NCI-H1417 (cell line): ENCODE results near the gene EZH2.
A peak's percentile ranks its signal among the peaks of the same experiment; 100 is the strongest.

Source experiments
- DNase-seq, 3 experiments: peaks; one replicate each; lab custom pipeline; 2025; lab: John Stamatoyannopoulos, UW

The EZH2 gene

GRCh38 chr7:148884049-148884298 lies at the start of gene EZH2:
Gene EZH2, minus strand, starts transcription at chr7:148884291. Its CDS starts 36,993 bp downstream, at chr7:148847298.
- DNase-seq: no peak

GRCh38 chr7:148931470-148931869 lies 47.4 kb upstream of the EZH2 start:
- DNase-seq: no peak

- DNase-seq: no peak
These were observed 46.2 kb upstream of the EZH2 start for GRCh38 chr7:148930335-148930734.

- DNase-seq: no peak
These were observed 45.1 kb upstream of the EZH2 start for GRCh38 chr7:148929176-148929575.

GRCh38 chr7:148927123-148928045 lies 43.3 kb upstream of the EZH2 start:
- no peak for DNase-seq

GRCh38 chr7:148925836-148926235 lies 41.7 kb upstream of the EZH2 start:
- no peak for DNase-seq

- DNase-seq: no peak
These were observed 39.9 kb upstream of the EZH2 start for GRCh38 chr7:148924011-148924410.

GRCh38 chr7:148921806-148922205 lies 37.7 kb upstream of the EZH2 start:
- DNase-seq: no peak

GRCh38 chr7:148921189-148921588 lies 37.1 kb upstream of the EZH2 start:
- DNase-seq: no peak

- DNase-seq: no peak
These were observed 35.8 kb upstream of the EZH2 start for GRCh38 chr7:148919859-148920258.

GRCh38 chr7:148918058-148918596 lies 34.0 kb upstream of the EZH2 start:
- no peak for DNase-seq

- no peak for DNase-seq
These were observed 32.1 kb upstream of the EZH2 start for GRCh38 chr7:148916186-148916585.

- no peak for DNase-seq
These were observed 31.1 kb upstream of the EZH2 start for GRCh38 chr7:148915211-148915610.

GRCh38 chr7:148914208-148914777 lies 30.2 kb upstream of the EZH2 start:
- DNase-seq: no peak

- no peak for DNase-seq
These were observed 28.9 kb upstream of the EZH2 start for GRCh38 chr7:148912758-148913541.

- DNase-seq: no peak
These were observed 28.1 kb upstream of the EZH2 start for GRCh38 chr7:148912151-148912550.

- DNase-seq: peak in 1 of 3 experiments; percentile 10
These were observed 27.5 kb upstream of the EZH2 start for GRCh38 chr7:148911626-148912025.

- no peak for DNase-seq
These were observed 25.5 kb upstream of the EZH2 start for GRCh38 chr7:148909568-148909967.

GRCh38 chr7:148906707-148907498 lies 22.8 kb upstream of the EZH2 start:
- DNase-seq: no peak

- peak; percentile 19 to 59 (median 31) for DNase-seq
These were observed 21.1 kb upstream of the EZH2 start for GRCh38 chr7:148905093-148905666.

- DNase-seq: no peak
These were observed 19.4 kb upstream of the EZH2 start for GRCh38 chr7:148903504-148903903.
